Measurements from ENCODE around the gene TRIB2.
A peak's percentile ranks its signal among the peaks of the same experiment; 100 is the strongest.
"Not testable (repeated sequence)": the region's sequence is repeated elsewhere in the genome, so short reads cannot be mapped to it uniquely, and the experiment has no call there.

The TRIB2 gene

GRCh38 chr2:12716282-12717190 is at the start of gene TRIB2:
TRIB2 (plus strand) TSS chr2:12716936; CDS start chr2:12718308, 1,372 bp downstream.
- peak; percentile 75 for ATAC-seq (ENCODE audit: low read depth)
- H3K27ac Mint-ChIP-seq = peak within 1 kb of the TSS; percentile 93
- peak; percentile 76 to 82 for DNase-seq (ENCODE audit: low spot score in 2 of 2)
- H3K27me3 Mint-ChIP-seq = no peaks in the 10 kb centered on the region
- H3K4me3 Mint-ChIP-seq = peak within 1 kb of the TSS; percentile 99
- no peaks in the 10 kb centered on the region for H3K36me3 Mint-ChIP-seq
- H3K4me1 Mint-ChIP-seq = peaks cover 28% of the 10 kb centered on the region
- H3K9me3 Mint-ChIP-seq = no peaks in the 10 kb centered on the region

- Mint-ChIP-seq H3K27ac (no peak overlapping the region), H3K9me3 (peaks cover 6% of the 10 kb centered on the region), H3K36me3 (peaks cover 3% of the 10 kb centered on the region), H3K4me1 (no peaks in the 10 kb centered on the region), H3K4me3 (no peak overlapping the region), H3K27me3 (peaks cover 7% of the 10 kb centered on the region)
- DNase-seq (ENCODE audit: low spot score in 2 of 2) (no peak), ATAC-seq (ENCODE audit: low read depth) (no peak)
Measured at GRCh38 chr2:12669036-12669435, 47.7 kb upstream of the TRIB2 start.

GRCh38 chr2:12672711-12673315 is 43.9 kb upstream of the TRIB2 start:
- Mint-ChIP-seq H3K36me3 (no peaks in the 10 kb centered on the region), H3K27me3 (peaks cover 6% of the 10 kb centered on the region), H3K27ac (no peak overlapping the region), H3K4me3 (no peak overlapping the region), H3K4me1 (no peaks in the 10 kb centered on the region), H3K9me3 (no peaks in the 10 kb centered on the region)
- no peak for DNase-seq (ENCODE audit: low spot score in 2 of 2)
- ATAC-seq (ENCODE audit: low read depth) = no peak

GRCh38 chr2:12674644-12675328 is 42.0 kb upstream of the TRIB2 start:
- Mint-ChIP-seq H3K4me3 (no peak overlapping the region), H3K4me1 (no peaks in the 10 kb centered on the region), H3K9me3 (peaks cover under 1% of the 10 kb centered on the region), H3K36me3 (peaks cover under 1% of the 10 kb centered on the region), H3K27ac (no peak overlapping the region), H3K27me3 (peaks cover 6% of the 10 kb centered on the region)
- no peak for DNase-seq (ENCODE audit: low spot score in 2 of 2)
- no peak for ATAC-seq (ENCODE audit: low read depth)

- H3K36me3 Mint-ChIP-seq = peaks cover 5% of the 10 kb centered on the region
- no peak overlapping the region for H3K4me3 Mint-ChIP-seq
- DNase-seq (ENCODE audit: low spot score in 2 of 2) (no peak), ATAC-seq (ENCODE audit: low read depth) (no peak)
- no peaks in the 10 kb centered on the region for H3K4me1 Mint-ChIP-seq
- peaks cover 6% of the 10 kb centered on the region for H3K27me3 Mint-ChIP-seq
- H3K9me3 Mint-ChIP-seq = peaks cover 3% of the 10 kb centered on the region
- H3K27ac Mint-ChIP-seq = no peak overlapping the region
Measured at GRCh38 chr2:12675352-12675795, 41.4 kb upstream of the TRIB2 start.

- peaks cover 5% of the 10 kb centered on the region for H3K36me3 Mint-ChIP-seq
- peaks cover 3% of the 10 kb centered on the region for H3K9me3 Mint-ChIP-seq
- ATAC-seq (ENCODE audit: low read depth) (no peak), DNase-seq (ENCODE audit: low spot score in 2 of 2) (no peak)
- H3K27ac Mint-ChIP-seq = no peak overlapping the region
- no peaks in the 10 kb centered on the region for H3K4me1 Mint-ChIP-seq
- peaks cover 6% of the 10 kb centered on the region for H3K27me3 Mint-ChIP-seq
- no peak overlapping the region for H3K4me3 Mint-ChIP-seq
Measured at GRCh38 chr2:12675801-12676200, 40.9 kb upstream of the TRIB2 start.

GRCh38 chr2:12676771-12677170 is 40.0 kb upstream of the TRIB2 start:
- H3K36me3 Mint-ChIP-seq = peaks cover 5% of the 10 kb centered on the region
- H3K27ac Mint-ChIP-seq = no peak overlapping the region
- H3K4me3 Mint-ChIP-seq = no peak overlapping the region
- H3K4me1 Mint-ChIP-seq = no peaks in the 10 kb centered on the region
- no peak for ATAC-seq (ENCODE audit: low read depth)
- H3K9me3 Mint-ChIP-seq = peaks cover 3% of the 10 kb centered on the region
- no peak for DNase-seq (ENCODE audit: low spot score in 2 of 2)
- H3K27me3 Mint-ChIP-seq = peaks cover 6% of the 10 kb centered on the region

- Mint-ChIP-seq H3K9me3 (peaks cover 3% of the 10 kb centered on the region), H3K27ac (no peak overlapping the region), H3K36me3 (peaks cover 5% of the 10 kb centered on the region), H3K4me1 (peaks cover 2% of the 10 kb centered on the region), H3K27me3 (peaks cover 8% of the 10 kb centered on the region), H3K4me3 (no peak overlapping the region)
- ATAC-seq (ENCODE audit: low read depth) (no peak), DNase-seq (ENCODE audit: low spot score in 2 of 2) (no peak)
Measured at GRCh38 chr2:12678186-12678585, 38.5 kb upstream of the TRIB2 start.

- H3K27me3 Mint-ChIP-seq = peaks cover 13% of the 10 kb centered on the region
- peaks cover 3% of the 10 kb centered on the region for H3K9me3 Mint-ChIP-seq
- no peak overlapping the region for H3K4me3 Mint-ChIP-seq
- no peak overlapping the region for H3K27ac Mint-ChIP-seq
- peaks cover 5% of the 10 kb centered on the region for H3K36me3 Mint-ChIP-seq
- DNase-seq (ENCODE audit: low spot score in 2 of 2) (no peak), ATAC-seq (ENCODE audit: low read depth) (no peak)
- H3K4me1 Mint-ChIP-seq = peaks cover 5% of the 10 kb centered on the region
Measured at GRCh38 chr2:12679550-12680072, 37.1 kb upstream of the TRIB2 start.

GRCh38 chr2:12680115-12680514 is 36.6 kb upstream of the TRIB2 start:
- H3K4me1 Mint-ChIP-seq = not testable (repeated sequence)

GRCh38 chr2:12682017-12682416 is 34.7 kb upstream of the TRIB2 start:
- no peak for DNase-seq (ENCODE audit: low spot score in 2 of 2)
- Mint-ChIP-seq H3K36me3 (peaks cover 5% of the 10 kb centered on the region), H3K4me3 (no peak overlapping the region), H3K9me3 (peaks cover 3% of the 10 kb centered on the region), H3K4me1 (peaks cover 5% of the 10 kb centered on the region), H3K27me3 (peaks cover 12% of the 10 kb centered on the region), H3K27ac (no peak overlapping the region)
- no peak for ATAC-seq (ENCODE audit: low read depth)

More at GRCh38 chr2:12680115-12680514, 36.6 kb upstream of the TRIB2 start:
- not testable (repeated sequence) for H3K9me3 Mint-ChIP-seq; H3K27ac Mint-ChIP-seq; H3K4me3 Mint-ChIP-seq; DNase-seq (ENCODE audit: low spot score in 2 of 2); ATAC-seq (ENCODE audit: low read depth); H3K36me3 Mint-ChIP-seq
- peaks cover 13% of the 10 kb centered on the region for H3K27me3 Mint-ChIP-seq

GRCh38 chr2:12683457-12684100 is 33.2 kb upstream of the TRIB2 start:
- DNase-seq (ENCODE audit: low spot score in 2 of 2) = no peak
- no peak for ATAC-seq (ENCODE audit: low read depth)
- peaks cover 5% of the 10 kb centered on the region for H3K36me3 Mint-ChIP-seq
- peaks cover 12% of the 10 kb centered on the region for H3K27me3 Mint-ChIP-seq
- H3K27ac Mint-ChIP-seq = no peak overlapping the region
- no peak overlapping the region for H3K4me3 Mint-ChIP-seq
- H3K9me3 Mint-ChIP-seq = peaks cover 3% of the 10 kb centered on the region
- peaks cover 5% of the 10 kb centered on the region for H3K4me1 Mint-ChIP-seq

GRCh38 chr2:12684471-12684936 is 32.2 kb upstream of the TRIB2 start:
- Mint-ChIP-seq H3K4me3 (no peak overlapping the region), H3K36me3 (peaks cover 5% of the 10 kb centered on the region), H3K27ac (no peak overlapping the region), H3K27me3 (peaks cover 12% of the 10 kb centered on the region), H3K4me1 (peaks cover 5% of the 10 kb centered on the region), H3K9me3 (peaks cover 3% of the 10 kb centered on the region)
- ATAC-seq (ENCODE audit: low read depth) (no peak), DNase-seq (ENCODE audit: low spot score in 2 of 2) (no peak)
